ENCODE data around the gene ANAPC2.

GRCh38 chr9:137164370-137165249, 23.8 kb downstream of the ANAPC2 start:
- TF ChIP-seq EZH2phosphoT487 (IDR thresholded peaks at IDR 0.05; ENCODE audit: low read length): no peak
- TF ChIP-seq, protein P1, sequence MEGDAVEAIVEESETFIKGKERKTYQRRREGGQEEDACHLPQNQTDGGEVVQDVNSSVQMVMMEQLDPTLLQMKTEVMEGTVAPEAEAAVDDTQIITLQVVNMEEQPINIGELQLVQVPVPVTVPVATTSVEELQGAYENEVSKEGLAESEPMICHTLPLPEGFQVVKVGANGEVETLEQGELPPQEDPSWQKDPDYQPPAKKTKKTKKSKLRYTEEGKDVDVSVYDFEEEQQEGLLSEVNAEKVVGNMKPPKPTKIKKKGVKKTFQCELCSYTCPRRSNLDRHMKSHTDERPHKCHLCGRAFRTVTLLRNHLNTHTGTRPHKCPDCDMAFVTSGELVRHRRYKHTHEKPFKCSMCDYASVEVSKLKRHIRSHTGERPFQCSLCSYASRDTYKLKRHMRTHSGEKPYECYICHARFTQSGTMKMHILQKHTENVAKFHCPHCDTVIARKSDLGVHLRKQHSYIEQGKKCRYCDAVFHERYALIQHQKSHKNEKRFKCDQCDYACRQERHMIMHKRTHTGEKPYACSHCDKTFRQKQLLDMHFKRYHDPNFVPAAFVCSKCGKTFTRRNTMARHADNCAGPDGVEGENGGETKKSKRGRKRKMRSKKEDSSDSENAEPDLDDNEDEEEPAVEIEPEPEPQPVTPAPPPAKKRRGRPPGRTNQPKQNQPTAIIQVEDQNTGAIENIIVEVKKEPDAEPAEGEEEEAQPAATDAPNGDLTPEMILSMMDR (IDR thresholded peaks at IDR 0.05; ENCODE audit: low read length): no peak
- no peak for TF ChIP-seq EZH2 (optimal IDR thresholded peaks at IDR 0.05; ENCODE audit: low read depth, low read length)

Data from MM.1S (cell line).